ENCODE data around the gene HNRNPUL2.
A peak's percentile ranks its signal among the peaks of the same experiment; 100 is the strongest.

HNRNPUL2 gene

GRCh38 chr11:62667460-62667859 is 59.8 kb downstream of the HNRNPUL2 start:
- no peak for DNase-seq (ENCODE audit: low spot score)

DNA sequence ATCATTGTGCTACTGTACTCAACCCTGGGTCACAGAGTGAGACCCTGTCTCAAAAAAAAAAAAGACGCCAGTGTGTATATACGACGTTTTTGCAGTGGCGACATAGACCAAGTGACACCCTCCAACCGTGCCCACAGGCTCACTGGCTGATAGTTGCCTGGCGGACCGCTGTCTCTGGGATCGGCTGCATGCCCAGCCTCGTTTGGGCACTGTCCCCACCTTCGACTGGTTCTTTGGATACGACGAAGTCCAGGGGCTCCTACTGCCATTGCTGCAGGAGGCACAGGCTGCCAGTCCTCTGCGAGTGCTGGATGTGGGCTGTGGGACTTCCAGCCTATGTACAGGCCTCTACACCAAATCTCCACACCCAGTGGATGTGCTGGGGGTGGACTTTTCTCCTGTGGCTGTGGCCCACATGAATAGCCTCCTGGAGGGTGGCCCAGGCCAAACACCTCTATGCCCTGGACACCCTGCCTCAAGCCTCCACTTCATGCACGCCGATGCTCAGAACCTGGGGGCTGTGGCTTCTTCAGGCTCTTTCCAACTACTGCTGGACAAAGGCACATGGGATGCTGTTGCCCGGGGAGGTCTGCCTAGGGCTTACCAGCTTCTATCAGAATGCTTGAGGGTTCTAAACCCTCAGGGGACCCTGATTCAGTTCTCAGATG is 60.9 kb downstream of the HNRNPUL2 start:
- DNase-seq (ENCODE audit: low spot score): no peak

DNA sequence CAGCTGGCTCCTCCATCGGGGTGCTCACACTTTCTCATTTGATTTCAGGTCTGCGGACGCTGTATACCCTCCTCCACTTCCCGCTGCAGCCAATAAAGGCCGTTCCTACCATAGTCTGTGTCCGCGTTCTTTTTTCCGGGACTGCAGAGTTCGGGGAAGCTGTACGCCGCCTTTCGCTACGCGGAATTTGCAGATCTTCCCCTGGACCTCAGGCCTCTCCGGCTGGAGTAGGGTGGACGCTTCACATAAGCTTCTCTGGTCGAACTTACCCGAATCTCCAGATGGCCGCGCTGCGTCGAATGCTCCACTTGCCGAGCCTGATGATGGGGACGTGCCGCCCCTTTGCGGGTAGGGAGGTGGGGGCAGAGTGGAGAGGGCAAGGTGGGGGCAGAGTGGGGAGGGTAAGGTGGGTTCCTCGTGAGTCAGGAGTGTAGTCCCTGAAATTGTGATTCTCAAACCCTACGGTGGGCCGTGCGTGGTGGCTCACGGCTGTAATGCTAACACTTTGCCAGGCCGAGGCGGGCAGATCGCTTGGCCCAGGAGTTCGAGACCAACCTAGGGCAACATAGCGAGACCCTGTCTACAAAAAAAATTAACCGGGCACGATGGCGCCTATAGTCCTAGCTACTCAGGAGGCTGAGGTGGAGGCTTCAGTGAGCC is 61.5 kb downstream of the HNRNPUL2 start:
- DNase-seq (ENCODE audit: low spot score): no peak

GRCh38 chr11:62665075-62665598 is 62.1 kb downstream of the HNRNPUL2 start, which contains the start of the genes C11orf98 and CSKMT:
Gene C11orf98, minus strand, starts transcription at chr11:62665210. Its CDS starts 41 bp downstream, at chr11:62665169.
Gene CSKMT, plus strand, starts transcription at chr11:62665312. Its CDS starts 568 bp downstream, at chr11:62665880.
- peak; percentile 95 for DNase-seq (ENCODE audit: low spot score)

- DNase-seq (ENCODE audit: low spot score): peak; percentile 73
Measured at GRCh38 chr11:62664405-62665074, 62.7 kb downstream of the HNRNPUL2 start.
